GM23338 (cell line): ENCODE data around the gene PSAPL1. TPM values are rescaled to one million over a fixed set of nuclear protein-coding genes. Genes with fewer than 3 reads are reported as not detected.

Source experiments
- ATAC-seq: fragments of 200-7000 bp; cut with Tn5 transposase; 3 replicates; pipeline ENCODE4 v1.9.1; 2020
- DNase-seq: peaks from one replicate; pipeline ENCODE4 v3.0.0-alpha.2; 2015; ENCODE audit warnings: low spot score
- H2AFZ ChIP-seq: fragments of 200-600 bp; sonication (generic); 2 replicates; pipeline ENCODE4 v1.8.0; 2016; ENCODE audit warnings: antibody characterized with exemption, mild to moderate bottlenecking, moderate library complexity
- H3F3A ChIP-seq: fragments of 200-600 bp; sonication (generic); replicated peaks from 2 replicates; pipeline ENCODE4 v1.8.0; 2017; ENCODE audit warnings: antibody characterized with exemption, mixed run types, low read depth
- H3K27ac ChIP-seq: fragments of 200-600 bp; sonication (generic); 2 replicates; pipeline ENCODE4 v1.6.1; 2016; ENCODE audit warnings: low read depth
- H3K27me3 ChIP-seq: fragments of 200-600 bp; sonication (generic); 2 replicates; pipeline ENCODE4 v1.8.0; 2016; ENCODE audit warnings: mild to moderate bottlenecking, mixed run types, moderate library complexity; ENCODE audit not compliant: insufficient read depth
- H3K36me3 ChIP-seq: fragments of 200-600 bp; sonication (generic); 2 replicates; pipeline ENCODE4 v1.8.0; 2016; ENCODE audit warnings: mild to moderate bottlenecking; ENCODE audit not compliant: insufficient read depth
- H3K4me1 ChIP-seq: fragments of 200-600 bp; sonication (generic); 2 replicates; pipeline ENCODE4 v1.8.0; 2016; ENCODE audit warnings: mild to moderate bottlenecking, moderate library complexity; ENCODE audit not compliant: insufficient read depth
- H3K4me2 ChIP-seq: fragments of 200-600 bp; sonication (generic); 2 replicates; pipeline ENCODE4 v1.7.1; 2017; ENCODE audit warnings: mixed run types
- H3K4me3 ChIP-seq: fragments of 200-600 bp; sonication (generic); 2 replicates; pipeline ENCODE4 v1.6.1; 2016; ENCODE audit warnings: mixed run types
- H3K79me2 ChIP-seq: fragments of 200-600 bp; sonication (generic); replicated peaks from 2 replicates; pipeline ENCODE4 v1.8.0; 2017; ENCODE audit warnings: mild to moderate bottlenecking; ENCODE audit not compliant: insufficient read depth
- H3K9me2 ChIP-seq: fragments of 200-600 bp; sonication (generic); 2 replicates; pipeline ENCODE4 v1.8.0; 2017; ENCODE audit not compliant: insufficient read depth
- H4K20me1 ChIP-seq: fragments of 200-600 bp; sonication (generic); replicated peaks from 2 replicates; pipeline ENCODE4 v1.8.0; 2017; ENCODE audit warnings: mild to moderate bottlenecking; ENCODE audit not compliant: insufficient read depth
- H3K27ac Mint-ChIP-seq: 2 replicates; pipeline ENCODE4 v1.8.0; 2020; ENCODE audit warnings: inconsistent platforms, mild to moderate bottlenecking, moderate library complexity, mixed read lengths
- H3K27me3 Mint-ChIP-seq: 3 replicates; pipeline ENCODE4 v1.8.0; 2022; ENCODE audit warnings: low read depth, mild to moderate bottlenecking, moderate library complexity, mixed read lengths, inconsistent platforms; ENCODE audit not compliant: insufficient read depth, poor library complexity
- H3K36me3 Mint-ChIP-seq: 3 replicates; pipeline ENCODE4 v1.8.0; 2021; ENCODE audit warnings: low read depth, mild to moderate bottlenecking, inconsistent platforms, moderate library complexity, mixed read lengths
- H3K4me1 Mint-ChIP-seq: 3 replicates; pipeline ENCODE4 v1.8.0; 2020; ENCODE audit warnings: mild to moderate bottlenecking, inconsistent platforms, mixed read lengths
- H3K4me3 Mint-ChIP-seq: 3 replicates; pipeline ENCODE4 v1.8.0; 2021; ENCODE audit warnings: moderate library complexity, mild to moderate bottlenecking, inconsistent platforms, mixed read lengths
- H3K9me3 Mint-ChIP-seq: 3 replicates; pipeline ENCODE4 v1.8.0; 2020; ENCODE audit warnings: moderate library complexity, mild to moderate bottlenecking, inconsistent platforms, mixed read lengths
- CREB1 ChIP-seq: fragments of 250-450 bp; sonication (Bioruptor Pico); IDR thresholded peaks from 2 replicates; pipeline ENCODE4 v1.5.0; 2020; ENCODE audit warnings: low read depth, mild to moderate bottlenecking, moderate library complexity
- EZH2 ChIP-seq: fragments of 200-600 bp; sonication (generic); IDR thresholded peaks from one replicate; pipeline ENCODE4 v1.8.0; 2017; ENCODE audit warnings: antibody characterized with exemption, mild to moderate bottlenecking, low read depth; ENCODE audit not compliant: unreplicated experiment
- EZH2phosphoT487 ChIP-seq: fragments of 200-600 bp; sonication (generic); IDR thresholded peaks from one replicate; pipeline ENCODE4 v1.8.1; 2018; ENCODE audit warnings: antibody characterized with exemption; ENCODE audit not compliant: unreplicated experiment
- JUNB ChIP-seq: IDR thresholded peaks from one replicate; pipeline ENCODE4 v1.6.1; 2016; ENCODE audit warnings: antibody characterized with exemption; ENCODE audit not compliant: unreplicated experiment
- NANOG ChIP-seq: IDR thresholded peaks from 2 replicates; pipeline ENCODE4 v1.6.1; 2016; ENCODE audit warnings: antibody characterized with exemption, borderline replicate concordance
- POLR2AphosphoS5 ChIP-seq: IDR thresholded peaks from 2 replicates; pipeline ENCODE4 v1.6.1; 2016; ENCODE audit warnings: antibody characterized with exemption, low read depth
- STAT1 ChIP-seq: IDR thresholded peaks from one replicate; pipeline ENCODE4 v1.6.1; 2016; ENCODE audit warnings: antibody characterized with exemption; ENCODE audit not compliant: unreplicated experiment
- ZNF114 ChIP-seq: fragments of 250-450 bp; sonication (Bioruptor Pico); IDR thresholded peaks from 2 replicates; pipeline ENCODE4 v1.5.0; 2020; ENCODE audit warnings: mild to moderate bottlenecking, moderate library complexity
- ZNF331 ChIP-seq: fragments of 250-450 bp; sonication (Bioruptor Pico); IDR thresholded peaks from 2 replicates; pipeline ENCODE4 v1.5.0; 2020; ENCODE audit warnings: low read depth, mild to moderate bottlenecking, moderate library complexity
- polyA plus RNA-seq: library from polyadenylated mRNA; unstranded; fragments of >200 nt; fragmentation: Nextera tagmentation; extraction: Ambion mirVana; gene quantifications from 2 replicates; pipeline ENCODE4 v1.2.1, GENCODE V29; 2016
- total RNA-seq: library from RNA; depleted of rRNA; stranded (reverse); fragments of >200 nt; shearing (Covaris generic); gene quantifications from 2 replicates; pipeline ENCODE4 v1.2.3, GENCODE V29; 2014
- TF ChIP-seq, protein P1 (sequence below): IDR thresholded peaks from one replicate; pipeline ENCODE4 v1.6.1; 2018; ENCODE audit warnings: antibody characterized with exemption; ENCODE audit not compliant: unreplicated experiment
- TF ChIP-seq, protein P2 (sequence below): fragments of 250-450 bp; sonication (Bioruptor Pico); IDR thresholded peaks from 2 replicates; pipeline ENCODE4 v1.5.0; 2020; ENCODE audit warnings: mild to moderate bottlenecking, moderate library complexity
- TF ChIP-seq, protein P3 (sequence below): IDR thresholded peaks from 2 replicates; pipeline ENCODE4 v1.6.1; 2016; ENCODE audit warnings: antibody characterized with exemption
- TF ChIP-seq, protein P4 (sequence below), 2 experiments: fragments of 200-600 bp in 1 of 2; sonication (generic) in 1 of 2; conservative IDR thresholded peaks; 2 replicates each; pipeline versions ENCODE4 v1.5.1 to v1.6.1; 2016 to 2017; ENCODE audit warnings: antibody characterized with exemption in 2 of 2, low read depth in 2 of 2, mild to moderate bottlenecking in 2 of 2, moderate library complexity in 1 of 2

PSAPL1 gene
- total and polyA plus RNA-seq, 2 experiments from 2014 or later, result not detected

DNA sequence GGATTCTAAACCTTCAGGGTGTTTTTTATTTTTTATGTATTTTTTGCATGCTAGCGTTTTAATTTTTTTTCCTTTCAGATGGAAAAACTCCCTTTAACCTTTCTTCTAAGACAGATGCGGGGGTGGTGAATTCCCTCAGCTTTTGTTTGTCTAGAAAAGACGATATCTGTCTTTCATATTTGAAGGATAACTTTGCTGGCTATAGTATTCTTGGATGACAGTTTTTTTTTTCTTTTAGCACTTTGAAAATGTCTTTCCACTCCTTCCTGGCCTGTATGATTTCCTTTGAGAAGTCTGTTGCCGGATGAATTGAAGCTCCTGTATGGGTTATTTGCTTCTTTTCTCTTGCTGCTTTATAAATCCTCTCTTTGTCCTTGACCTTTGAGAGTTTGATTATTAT is 26.6 kb downstream of the PSAPL1 start:
- Mint-ChIP-seq H3K9me3 (peaks cover 8% of the 10 kb centered on the region; the same call in 1 of the 3 replicates), H3K4me3 (no peak overlapping the region)

More for the DNA sequence above, 26.6 kb downstream of the PSAPL1 start:
- Mint-ChIP-seq H3K4me1 (no peaks in the 10 kb centered on the region), H3K27ac (no peak overlapping the region), H3K36me3 (no peaks in the 10 kb centered on the region), H3K27me3 (peaks cover 25% of the 10 kb centered on the region)
- Histone ChIP-seq H3K4me3 (no peak overlapping the region), H3K4me1 (no peaks in the 10 kb centered on the region), H3K27ac (no peak overlapping the region), H3K27me3 (peaks cover 20% of the 10 kb centered on the region), H3K79me2 (no peaks in the 10 kb centered on the region), H3K4me2 (no peak overlapping the region), H2AFZ (no peak overlapping the region), H3K9me2 (no peaks in the 10 kb centered on the region), H3K36me3 (no peaks in the 10 kb centered on the region), H4K20me1 (no peaks in the 10 kb centered on the region), H3F3A (no peaks in the 10 kb centered on the region)
- no peak for DNase-seq
- no peak for ATAC-seq
- TF ChIP-seq, protein P1, sequence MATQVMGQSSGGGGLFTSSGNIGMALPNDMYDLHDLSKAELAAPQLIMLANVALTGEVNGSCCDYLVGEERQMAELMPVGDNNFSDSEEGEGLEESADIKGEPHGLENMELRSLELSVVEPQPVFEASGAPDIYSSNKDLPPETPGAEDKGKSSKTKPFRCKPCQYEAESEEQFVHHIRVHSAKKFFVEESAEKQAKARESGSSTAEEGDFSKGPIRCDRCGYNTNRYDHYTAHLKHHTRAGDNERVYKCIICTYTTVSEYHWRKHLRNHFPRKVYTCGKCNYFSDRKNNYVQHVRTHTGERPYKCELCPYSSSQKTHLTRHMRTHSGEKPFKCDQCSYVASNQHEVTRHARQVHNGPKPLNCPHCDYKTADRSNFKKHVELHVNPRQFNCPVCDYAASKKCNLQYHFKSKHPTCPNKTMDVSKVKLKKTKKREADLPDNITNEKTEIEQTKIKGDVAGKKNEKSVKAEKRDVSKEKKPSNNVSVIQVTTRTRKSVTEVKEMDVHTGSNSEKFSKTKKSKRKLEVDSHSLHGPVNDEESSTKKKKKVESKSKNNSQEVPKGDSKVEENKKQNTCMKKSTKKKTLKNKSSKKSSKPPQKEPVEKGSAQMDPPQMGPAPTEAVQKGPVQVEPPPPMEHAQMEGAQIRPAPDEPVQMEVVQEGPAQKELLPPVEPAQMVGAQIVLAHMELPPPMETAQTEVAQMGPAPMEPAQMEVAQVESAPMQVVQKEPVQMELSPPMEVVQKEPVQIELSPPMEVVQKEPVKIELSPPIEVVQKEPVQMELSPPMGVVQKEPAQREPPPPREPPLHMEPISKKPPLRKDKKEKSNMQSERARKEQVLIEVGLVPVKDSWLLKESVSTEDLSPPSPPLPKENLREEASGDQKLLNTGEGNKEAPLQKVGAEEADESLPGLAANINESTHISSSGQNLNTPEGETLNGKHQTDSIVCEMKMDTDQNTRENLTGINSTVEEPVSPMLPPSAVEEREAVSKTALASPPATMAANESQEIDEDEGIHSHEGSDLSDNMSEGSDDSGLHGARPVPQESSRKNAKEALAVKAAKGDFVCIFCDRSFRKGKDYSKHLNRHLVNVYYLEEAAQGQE, result no peak
- TF ChIP-seq, protein P2, sequence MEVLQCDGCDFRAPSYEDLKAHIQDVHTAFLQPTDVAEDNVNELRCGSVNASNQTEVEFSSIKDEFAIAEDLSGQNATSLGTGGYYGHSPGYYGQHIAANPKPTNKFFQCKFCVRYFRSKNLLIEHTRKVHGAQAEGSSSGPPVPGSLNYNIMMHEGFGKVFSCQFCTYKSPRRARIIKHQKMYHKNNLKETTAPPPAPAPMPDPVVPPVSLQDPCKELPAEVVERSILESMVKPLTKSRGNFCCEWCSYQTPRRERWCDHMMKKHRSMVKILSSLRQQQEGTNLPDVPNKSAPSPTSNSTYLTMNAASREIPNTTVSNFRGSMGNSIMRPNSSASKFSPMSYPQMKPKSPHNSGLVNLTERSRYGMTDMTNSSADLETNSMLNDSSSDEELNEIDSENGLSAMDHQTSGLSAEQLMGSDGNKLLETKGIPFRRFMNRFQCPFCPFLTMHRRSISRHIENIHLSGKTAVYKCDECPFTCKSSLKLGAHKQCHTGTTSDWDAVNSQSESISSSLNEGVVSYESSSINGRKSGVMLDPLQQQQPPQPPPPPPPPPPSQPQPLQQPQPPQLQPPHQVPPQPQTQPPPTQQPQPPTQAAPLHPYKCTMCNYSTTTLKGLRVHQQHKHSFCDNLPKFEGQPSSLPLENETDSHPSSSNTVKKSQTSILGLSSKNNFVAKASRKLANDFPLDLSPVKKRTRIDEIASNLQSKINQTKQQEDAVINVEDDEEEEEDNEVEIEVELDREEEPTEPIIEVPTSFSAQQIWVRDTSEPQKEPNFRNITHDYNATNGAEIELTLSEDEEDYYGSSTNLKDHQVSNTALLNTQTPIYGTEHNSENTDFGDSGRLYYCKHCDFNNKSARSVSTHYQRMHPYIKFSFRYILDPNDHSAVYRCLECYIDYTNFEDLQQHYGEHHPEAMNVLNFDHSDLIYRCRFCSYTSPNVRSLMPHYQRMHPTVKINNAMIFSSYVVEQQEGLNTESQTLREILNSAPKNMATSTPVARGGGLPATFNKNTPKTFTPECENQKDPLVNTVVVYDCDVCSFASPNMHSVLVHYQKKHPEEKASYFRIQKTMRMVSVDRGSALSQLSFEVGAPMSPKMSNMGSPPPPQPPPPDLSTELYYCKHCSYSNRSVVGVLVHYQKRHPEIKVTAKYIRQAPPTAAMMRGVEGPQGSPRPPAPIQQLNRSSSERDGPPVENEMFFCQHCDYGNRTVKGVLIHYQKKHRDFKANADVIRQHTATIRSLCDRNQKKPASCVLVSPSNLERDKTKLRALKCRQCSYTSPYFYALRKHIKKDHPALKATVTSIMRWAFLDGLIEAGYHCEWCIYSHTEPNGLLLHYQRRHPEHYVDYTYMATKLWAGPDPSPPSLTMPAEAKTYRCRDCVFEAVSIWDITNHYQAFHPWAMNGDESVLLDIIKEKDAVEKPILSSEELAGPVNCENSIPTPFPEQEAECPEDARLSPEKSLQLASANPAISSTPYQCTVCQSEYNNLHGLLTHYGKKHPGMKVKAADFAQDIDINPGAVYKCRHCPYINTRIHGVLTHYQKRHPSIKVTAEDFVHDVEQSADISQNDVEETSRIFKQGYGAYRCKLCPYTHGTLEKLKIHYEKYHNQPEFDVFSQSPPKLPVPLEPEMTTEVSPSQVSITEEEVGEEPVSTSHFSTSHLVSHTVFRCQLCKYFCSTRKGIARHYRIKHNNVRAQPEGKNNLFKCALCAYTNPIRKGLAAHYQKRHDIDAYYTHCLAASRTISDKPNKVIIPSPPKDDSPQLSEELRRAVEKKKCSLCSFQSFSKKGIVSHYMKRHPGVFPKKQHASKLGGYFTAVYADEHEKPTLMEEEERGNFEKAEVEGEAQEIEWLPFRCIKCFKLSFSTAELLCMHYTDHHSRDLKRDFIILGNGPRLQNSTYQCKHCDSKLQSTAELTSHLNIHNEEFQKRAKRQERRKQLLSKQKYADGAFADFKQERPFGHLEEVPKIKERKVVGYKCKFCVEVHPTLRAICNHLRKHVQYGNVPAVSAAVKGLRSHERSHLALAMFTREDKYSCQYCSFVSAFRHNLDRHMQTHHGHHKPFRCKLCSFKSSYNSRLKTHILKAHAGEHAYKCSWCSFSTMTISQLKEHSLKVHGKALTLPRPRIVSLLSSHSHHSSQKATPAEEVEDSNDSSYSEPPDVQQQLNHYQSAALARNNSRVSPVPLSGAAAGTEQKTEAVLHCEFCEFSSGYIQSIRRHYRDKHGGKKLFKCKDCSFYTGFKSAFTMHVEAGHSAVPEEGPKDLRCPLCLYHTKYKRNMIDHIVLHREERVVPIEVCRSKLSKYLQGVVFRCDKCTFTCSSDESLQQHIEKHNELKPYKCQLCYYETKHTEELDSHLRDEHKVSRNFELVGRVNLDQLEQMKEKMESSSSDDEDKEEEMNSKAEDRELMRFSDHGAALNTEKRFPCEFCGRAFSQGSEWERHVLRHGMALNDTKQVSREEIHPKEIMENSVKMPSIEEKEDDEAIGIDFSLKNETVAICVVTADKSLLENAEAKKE (CRISPR knock-in tag), result no peak
- TF ChIP-seq ZNF114 (CRISPR knock-in tag) (no peak), POLR2AphosphoS5 (no peak), ZNF331 (CRISPR knock-in tag) (no peak), STAT1 (no peak), EZH2phosphoT487 (no peak), EZH2 (no peak), JUNB (no peak), CREB1 (CRISPR knock-in tag) (no peak), NANOG (no peak)
- TF ChIP-seq, protein P3, sequence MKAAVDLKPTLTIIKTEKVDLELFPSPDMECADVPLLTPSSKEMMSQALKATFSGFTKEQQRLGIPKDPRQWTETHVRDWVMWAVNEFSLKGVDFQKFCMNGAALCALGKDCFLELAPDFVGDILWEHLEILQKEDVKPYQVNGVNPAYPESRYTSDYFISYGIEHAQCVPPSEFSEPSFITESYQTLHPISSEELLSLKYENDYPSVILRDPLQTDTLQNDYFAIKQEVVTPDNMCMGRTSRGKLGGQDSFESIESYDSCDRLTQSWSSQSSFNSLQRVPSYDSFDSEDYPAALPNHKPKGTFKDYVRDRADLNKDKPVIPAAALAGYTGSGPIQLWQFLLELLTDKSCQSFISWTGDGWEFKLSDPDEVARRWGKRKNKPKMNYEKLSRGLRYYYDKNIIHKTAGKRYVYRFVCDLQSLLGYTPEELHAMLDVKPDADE, result no peak
- TF ChIP-seq, protein P4, sequence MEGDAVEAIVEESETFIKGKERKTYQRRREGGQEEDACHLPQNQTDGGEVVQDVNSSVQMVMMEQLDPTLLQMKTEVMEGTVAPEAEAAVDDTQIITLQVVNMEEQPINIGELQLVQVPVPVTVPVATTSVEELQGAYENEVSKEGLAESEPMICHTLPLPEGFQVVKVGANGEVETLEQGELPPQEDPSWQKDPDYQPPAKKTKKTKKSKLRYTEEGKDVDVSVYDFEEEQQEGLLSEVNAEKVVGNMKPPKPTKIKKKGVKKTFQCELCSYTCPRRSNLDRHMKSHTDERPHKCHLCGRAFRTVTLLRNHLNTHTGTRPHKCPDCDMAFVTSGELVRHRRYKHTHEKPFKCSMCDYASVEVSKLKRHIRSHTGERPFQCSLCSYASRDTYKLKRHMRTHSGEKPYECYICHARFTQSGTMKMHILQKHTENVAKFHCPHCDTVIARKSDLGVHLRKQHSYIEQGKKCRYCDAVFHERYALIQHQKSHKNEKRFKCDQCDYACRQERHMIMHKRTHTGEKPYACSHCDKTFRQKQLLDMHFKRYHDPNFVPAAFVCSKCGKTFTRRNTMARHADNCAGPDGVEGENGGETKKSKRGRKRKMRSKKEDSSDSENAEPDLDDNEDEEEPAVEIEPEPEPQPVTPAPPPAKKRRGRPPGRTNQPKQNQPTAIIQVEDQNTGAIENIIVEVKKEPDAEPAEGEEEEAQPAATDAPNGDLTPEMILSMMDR (conservative IDR thresholded peaks at IDR 0.05; ENCODE audit: low read depth in 2 of 2), result no peak
